NK-92 (cell line): ENCODE measurements around the gene WSCD1.

Source experiments
- DNase-seq: peaks from one replicate; lab custom pipeline; 2025; ENCODE audit not compliant: unreplicated experiment; lab: John Stamatoyannopoulos, UW

The WSCD1 gene

GRCh38 chr17:6084311-6085161, 14.4 kb downstream of the WSCD1 start:
- DNase-seq = no peak

- no peak for DNase-seq
Measured at GRCh38 chr17:6085812-6086211, 15.6 kb downstream of the WSCD1 start.

- DNase-seq = no peak
Measured at GRCh38 chr17:6086603-6087400, 16.6 kb downstream of the WSCD1 start.

GRCh38 chr17:6088141-6088540, 18.0 kb downstream of the WSCD1 start:
- no peak for DNase-seq

GRCh38 chr17:6090253-6090652, 20.1 kb downstream of the WSCD1 start:
- DNase-seq = no peak

- DNase-seq = no peak
Measured at GRCh38 chr17:6092182-6092902, 22.2 kb downstream of the WSCD1 start.

GRCh38 chr17:6092903-6093468, 22.8 kb downstream of the WSCD1 start:
- DNase-seq = no peak

- DNase-seq = no peak
Measured at GRCh38 chr17:6094453-6094852, 24.3 kb downstream of the WSCD1 start.

GRCh38 chr17:6094926-6095325, 24.7 kb downstream of the WSCD1 start:
- DNase-seq = no peak

- no peak for DNase-seq
Measured at GRCh38 chr17:6095501-6095900, 25.3 kb downstream of the WSCD1 start.

- DNase-seq = no peak
Measured at GRCh38 chr17:6096201-6097004, 26.2 kb downstream of the WSCD1 start.

- no peak for DNase-seq
Measured at GRCh38 chr17:6097005-6097279, 26.8 kb downstream of the WSCD1 start.

GRCh38 chr17:6098050-6098822, 28.1 kb downstream of the WSCD1 start:
- DNase-seq = no peak

GRCh38 chr17:6098823-6099180, 28.6 kb downstream of the WSCD1 start:
- DNase-seq = no peak

- DNase-seq = no peak
Measured at GRCh38 chr17:6099492-6099891, 29.3 kb downstream of the WSCD1 start.

GRCh38 chr17:6100146-6100545, 30.0 kb downstream of the WSCD1 start:
- no peak for DNase-seq

- DNase-seq = no peak
Measured at GRCh38 chr17:6100891-6101500, 30.8 kb downstream of the WSCD1 start.

- no peak for DNase-seq
Measured at GRCh38 chr17:6101706-6102105, 31.5 kb downstream of the WSCD1 start.

GRCh38 chr17:6102615-6103014, 32.4 kb downstream of the WSCD1 start:
- DNase-seq = no peak
